HepG2 (cell line): Measurements from ENCODE around the gene LEMD1. TPM values are rescaled to one million over a fixed set of nuclear protein-coding genes. Genes with fewer than 3 reads are reported as not detected.

Source experiments
- ARID5B ChIP-seq: IDR thresholded peaks from 2 replicates; pipeline ENCODE4 v1.4.0; 2020; ENCODE audit warnings: mild to moderate bottlenecking, missing genetic modification reagents
- ATF4 ChIP-seq, 2 experiments: fragments of 450-650 bp in 1 of 2; sonication (generic) in 1 of 2; formaldehyde crosslinking; IDR thresholded peaks; 2 replicates each; pipeline versions ENCODE4 v1.5.0 to v1.8.0; 2020 to 2022; ENCODE audit warnings: mild to moderate bottlenecking in 1 of 2, missing genetic modification reagents in 1 of 2
- CCDC6 ChIP-seq: sonication (generic); formaldehyde crosslinking; IDR thresholded peaks from 2 replicates; pipeline ENCODE4 v1.8.1; 2022; ENCODE audit warnings: mild to moderate bottlenecking, missing genetic modification reagents, moderate library complexity
- NFAT5 ChIP-seq: sonication (generic); formaldehyde crosslinking; IDR thresholded peaks from 2 replicates; pipeline ENCODE4 v1.4.0; 2020; ENCODE audit warnings: missing genetic modification reagents
- NR1H2 ChIP-seq: sonication (generic); formaldehyde crosslinking; IDR thresholded peaks from 2 replicates; pipeline ENCODE4 v1.8.1; 2022; ENCODE audit warnings: low read depth, missing genetic modification reagents, borderline replicate concordance
- TFDP1 ChIP-seq: IDR thresholded peaks from 2 replicates; pipeline ENCODE4 v1.6.1; 2016; ENCODE audit warnings: missing compliant biosample characterization, missing genetic modification reagents, borderline replicate concordance
- TSC22D2 ChIP-seq: sonication (generic); formaldehyde crosslinking; IDR thresholded peaks from 2 replicates; pipeline ENCODE4 v1.5.1; 2020; ENCODE audit warnings: missing genetic modification reagents, mild to moderate bottlenecking, borderline replicate concordance
- ZNF143 ChIP-seq: sonication (generic); formaldehyde crosslinking; IDR thresholded peaks from 2 replicates; pipeline ENCODE4 v1.4.0; 2020; ENCODE audit warnings: missing genetic modification reagents
- ZNF441 ChIP-seq: sonication (generic); formaldehyde crosslinking; IDR thresholded peaks from 2 replicates; pipeline ENCODE4 v1.7.0; 2021; ENCODE audit warnings: missing genetic modification reagents, borderline replicate concordance
- ZNF687 ChIP-seq: sonication (generic); formaldehyde crosslinking; IDR thresholded peaks from 2 replicates; pipeline ENCODE4 v1.5.1; 2020; ENCODE audit warnings: mild to moderate bottlenecking, missing genetic modification reagents, moderate library complexity
- polyA plus RNA-seq, 8 experiments: library from polyadenylated mRNA; depleted of rRNA in 3 of 8; stranded (reverse) in 7 of 8; unstranded in 1 of 8; fragments of >200 nt; fragmentation: Illumina TruSeq in 4 of 8; extraction: Trizol in 4 of 8; gene quantifications; 2 replicates each; pipeline versions ENCODE4 v1.2.1 to v1.2.3, GENCODE V29; 2011 to 2016; ENCODE audit warnings: low read depth in 4 of 8, missing spikeins in 1 of 8, mixed read lengths in 1 of 8; ENCODE audit not compliant: insufficient read depth in 1 of 8
- total RNA-seq, 5 experiments: library from RNA; depleted of rRNA; stranded (reverse); fragments of >200 nt; fragmentation: Illumina TruSeq; extraction: Trizol; gene quantifications; 2 replicates each; pipeline ENCODE4 v1.2.3, GENCODE V29; 2016; ENCODE audit warnings: low read depth in 1 of 5

LEMD1 gene
- total and polyA plus RNA-seq, 2 of the 13 experiments (the other 11 are each of a cell fraction or from before 2014, with no cell fraction given): 1.4 to 2.3 TPM

GRCh38 chr1:205440476-205441317, 18.8 kb upstream of the LEMD1 start (continued):
- no peak for TF ChIP-seq ATF4 (CRISPR knock-in tag; IDR thresholded peaks at IDR 0.05)
- TF ChIP-seq CCDC6: no peak
- TF ChIP-seq ARID5B: 0 out of 2 replicates have a peak, but pooled peaks have one; percentile 19
- no peak for TF ChIP-seq NFAT5 (CRISPR knock-in tag)
- peak; percentile 78 for TF ChIP-seq ZNF143 (CRISPR knock-in tag)
- no peak for TF ChIP-seq ZNF441 (CRISPR knock-in tag)
- no peak for TF ChIP-seq TFDP1 (CRISPR knock-in tag)
- TF ChIP-seq ZNF687 (CRISPR knock-in tag): peak; percentile 71
- TF ChIP-seq NR1H2: no peak
- TF ChIP-seq TSC22D2: no peak
